GM12878 (cell line): ENCODE measurements around the gene ACSL4.

Experiments used
- EP300 ChIP-seq, 2 experiments: fragments of 150-350 bp in 1 of 2; IDR thresholded peaks; 2 replicates each; pipeline ENCODE4 v1.6.1; 2011 to 2012; ENCODE audit warnings: low read depth in 2 of 2, low read length in 2 of 2, borderline replicate concordance in 1 of 2, improper control_type of control experiment in 1 of 2, inconsistent platforms in 1 of 2; ENCODE audit not compliant: control insufficient read depth in 1 of 2
- FOS ChIP-seq: IDR thresholded peaks from 3 replicates; pipeline ENCODE4 v1.6.1; 2011; ENCODE audit warnings: borderline replicate concordance; ENCODE audit not compliant: insufficient read length; ENCODE audit errors: extremely low read depth
- POLR2A ChIP-seq: IDR thresholded peaks from 2 replicates; pipeline ENCODE4 v1.6.1; 2011; ENCODE audit warnings: low read depth, mild to moderate bottlenecking, low read length
- TF ChIP-seq, protein P1 (sequence below), 3 experiments: IDR thresholded peaks in 2 of 3; conservative IDR thresholded peaks in 1 of 3; 2 replicates each; pipeline ENCODE4 v1.5.1; 2011; ENCODE audit warnings: low read depth in 3 of 3, low read length in 3 of 3, mild to moderate bottlenecking in 3 of 3, control low read depth in 2 of 3, moderate library complexity in 2 of 3, inconsistent platforms in 1 of 3, mixed read lengths in 1 of 3; ENCODE audit not compliant: control insufficient read depth in 2 of 3, insufficient read depth in 1 of 3; ENCODE audit errors: extremely low read depth in 1 of 3

DNA sequence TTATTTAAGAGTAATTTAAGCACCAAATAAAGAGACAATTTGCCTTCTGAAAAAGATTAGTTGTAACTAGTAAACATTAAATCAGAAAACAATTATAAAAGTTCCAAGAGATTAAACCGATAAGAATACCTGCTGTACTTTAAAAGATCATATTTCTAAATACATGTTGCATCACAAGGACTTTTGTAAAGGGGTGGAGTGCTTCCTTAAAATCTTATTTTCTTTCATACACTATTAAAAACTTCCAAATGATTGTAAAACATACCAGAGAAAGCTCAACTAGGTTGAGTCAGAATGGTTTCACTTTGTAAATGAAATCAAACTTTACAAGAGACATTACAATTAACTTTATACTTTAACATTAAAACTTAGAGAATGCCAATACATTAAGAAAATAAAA lies 41.8 kb downstream of the ACSL4 start:
- no peak for TF ChIP-seq FOS
- TF ChIP-seq, protein P1, sequence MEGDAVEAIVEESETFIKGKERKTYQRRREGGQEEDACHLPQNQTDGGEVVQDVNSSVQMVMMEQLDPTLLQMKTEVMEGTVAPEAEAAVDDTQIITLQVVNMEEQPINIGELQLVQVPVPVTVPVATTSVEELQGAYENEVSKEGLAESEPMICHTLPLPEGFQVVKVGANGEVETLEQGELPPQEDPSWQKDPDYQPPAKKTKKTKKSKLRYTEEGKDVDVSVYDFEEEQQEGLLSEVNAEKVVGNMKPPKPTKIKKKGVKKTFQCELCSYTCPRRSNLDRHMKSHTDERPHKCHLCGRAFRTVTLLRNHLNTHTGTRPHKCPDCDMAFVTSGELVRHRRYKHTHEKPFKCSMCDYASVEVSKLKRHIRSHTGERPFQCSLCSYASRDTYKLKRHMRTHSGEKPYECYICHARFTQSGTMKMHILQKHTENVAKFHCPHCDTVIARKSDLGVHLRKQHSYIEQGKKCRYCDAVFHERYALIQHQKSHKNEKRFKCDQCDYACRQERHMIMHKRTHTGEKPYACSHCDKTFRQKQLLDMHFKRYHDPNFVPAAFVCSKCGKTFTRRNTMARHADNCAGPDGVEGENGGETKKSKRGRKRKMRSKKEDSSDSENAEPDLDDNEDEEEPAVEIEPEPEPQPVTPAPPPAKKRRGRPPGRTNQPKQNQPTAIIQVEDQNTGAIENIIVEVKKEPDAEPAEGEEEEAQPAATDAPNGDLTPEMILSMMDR (IDR thresholded peaks at IDR 0.05 in 2 of 3, conservative IDR thresholded peaks at IDR 0.05 in 1 of 3; ENCODE audit: control insufficient read depth in 2 of 3, extremely low read depth in 1 of 3, insufficient read depth in 1 of 3, low read depth in 3 of 3, low read length in 3 of 3), result no peak
- TF ChIP-seq POLR2A, result no peak
- TF ChIP-seq EP300 (IDR thresholded peaks at IDR 0.05; ENCODE audit: borderline replicate concordance in 1 of 2, control insufficient read depth in 1 of 2, low read depth in 2 of 2, low read length in 2 of 2), result no peak
